Liver (tissue), 9 donors: ENCODE results near the gene PLXNA2. TPM values are rescaled to one million over a fixed set of nuclear protein-coding genes. Genes with fewer than 3 reads are reported as not detected.

Source experiments
- DNase-seq: peaks from one replicate; pipeline ENCODE4 v3.0.0-alpha.2; 2017; ENCODE audit warnings: low spot score
- H3K27ac ChIP-seq, 2 donors: one replicate each; pipeline ENCODE4 v1.7.0; 2013; ENCODE audit warnings: inconsistent platforms in 2 of 2, low read length in 2 of 2, control low read depth in 1 of 2, low read depth in 1 of 2, mild to moderate bottlenecking in 1 of 2
- H3K27me3 ChIP-seq, 4 donors: one replicate each; pipeline versions ENCODE4 v1.6.1 to v1.7.0; 2013; ENCODE audit warnings: low read length in 3 of 4, inconsistent platforms in 1 of 4, mild to moderate bottlenecking in 1 of 4, moderate library complexity in 1 of 4; ENCODE audit not compliant: control insufficient read depth in 4 of 4, insufficient read depth in 4 of 4
- H3K36me3 ChIP-seq, 4 donors: one replicate each; pipeline versions ENCODE4 v1.6.1 to v1.7.0; 2013; ENCODE audit warnings: low read length in 3 of 4, mild to moderate bottlenecking in 3 of 4, low read depth in 1 of 4, moderate library complexity in 1 of 4; ENCODE audit not compliant: control insufficient read depth in 4 of 4, insufficient read depth in 3 of 4
- H3K4me1 ChIP-seq, 4 donors: one replicate each; pipeline versions ENCODE4 v1.6.1 to v1.7.0; 2013; ENCODE audit warnings: low read length in 3 of 4, mild to moderate bottlenecking in 3 of 4, moderate library complexity in 1 of 4; ENCODE audit not compliant: control insufficient read depth in 4 of 4, insufficient read depth in 4 of 4
- H3K4me3 ChIP-seq, 3 donors: one replicate each; pipeline versions ENCODE4 v1.6.1 to v1.7.0; 2013; ENCODE audit warnings: low read length in 3 of 3, control low read depth in 1 of 3, low read depth in 1 of 3, mild to moderate bottlenecking in 1 of 3
- H3K9ac ChIP-seq, 2 donors: one replicate each; pipeline ENCODE4 v1.7.0; 2013; ENCODE audit warnings: low read length in 2 of 2, mild to moderate bottlenecking in 2 of 2, moderate library complexity in 2 of 2, control low read depth in 1 of 2, low read depth in 1 of 2
- H3K9me3 ChIP-seq, 4 donors: one replicate each; pipeline versions ENCODE4 v1.6.1 to v1.7.0; 2013; ENCODE audit warnings: low read length in 3 of 4; ENCODE audit not compliant: control insufficient read depth in 4 of 4
- ATF3 ChIP-seq: IDR thresholded peaks from 2 replicates; pipeline ENCODE4 v1.6.1; 2016; ENCODE audit warnings: antibody characterized with exemption
- CTCF ChIP-seq: fragments of 150-350 bp; IDR thresholded peaks from 2 replicates; pipeline ENCODE4 v1.5.1; 2017; ENCODE audit warnings: improper control_type of control experiment, low read depth, low read length; ENCODE audit not compliant: missing input control
- EGR1 ChIP-seq, 2 donors: IDR thresholded peaks; 2 replicates each; pipeline ENCODE4 v1.6.1; 2016 to 2018; ENCODE audit warnings: antibody characterized with exemption in 2 of 2, low read depth in 2 of 2
- FOXA1 ChIP-seq: IDR thresholded peaks from 2 replicates; pipeline ENCODE4 v1.6.1; 2016; ENCODE audit warnings: antibody characterized with exemption
- FOXA2 ChIP-seq: IDR thresholded peaks from 2 replicates; pipeline ENCODE4 v1.6.1; 2016; ENCODE audit warnings: antibody characterized with exemption
- GABPA ChIP-seq, 2 donors: IDR thresholded peaks in 1 of 2; conservative IDR thresholded peaks in 1 of 2; 2 replicates each; pipeline ENCODE4 v1.6.1; 2016; ENCODE audit warnings: antibody characterized with exemption in 2 of 2, mild to moderate bottlenecking in 1 of 2, moderate library complexity in 1 of 2
- HNF4A ChIP-seq, 2 donors: conservative IDR thresholded peaks; 2 replicates each; pipeline ENCODE4 v1.6.1; 2016; ENCODE audit warnings: antibody characterized with exemption in 2 of 2, mild to moderate bottlenecking in 2 of 2
- HNF4G ChIP-seq: IDR thresholded peaks from 2 replicates; pipeline ENCODE4 v1.6.1; 2016; ENCODE audit warnings: antibody characterized with exemption
- JUND ChIP-seq, 2 donors: IDR thresholded peaks; 2 replicates each; pipeline ENCODE4 v1.6.1; 2016; ENCODE audit warnings: antibody characterized with exemption in 2 of 2
- MAX ChIP-seq: IDR thresholded peaks from 2 replicates; pipeline ENCODE4 v1.6.1; 2016; ENCODE audit warnings: antibody characterized with exemption
- NR2F2 ChIP-seq: IDR thresholded peaks from 2 replicates; pipeline ENCODE4 v1.6.1; 2016; ENCODE audit warnings: antibody characterized with exemption
- RAD21 ChIP-seq, 2 donors: IDR thresholded peaks; 2 replicates each; pipeline ENCODE4 v1.6.1; 2016; ENCODE audit warnings: antibody characterized with exemption in 2 of 2, mild to moderate bottlenecking in 2 of 2
- SP1 ChIP-seq: IDR thresholded peaks from 2 replicates; pipeline ENCODE4 v1.6.1; 2018; ENCODE audit warnings: antibody characterized with exemption, mild to moderate bottlenecking
- TAF1 ChIP-seq: conservative IDR thresholded peaks from 2 replicates; pipeline ENCODE4 v1.6.1; 2016; ENCODE audit warnings: antibody characterized with exemption, mild to moderate bottlenecking
- YY1 ChIP-seq: IDR thresholded peaks from 2 replicates; pipeline ENCODE4 v1.6.1; 2016; ENCODE audit warnings: antibody characterized with exemption, mild to moderate bottlenecking
- ZBTB33 ChIP-seq: IDR thresholded peaks from 2 replicates; pipeline ENCODE4 v1.6.1; 2016; ENCODE audit warnings: antibody characterized with exemption
- WGBS: extraction: QIAGEN DNeasy Blood & Tissue Kit; methylation state at CpG from one replicate; pipeline ENCODE4 v1.1.7; 2013; 5-methylcytosine and 5-hydroxymethylcytosine counted together
- polyA plus RNA-seq, 2 donors: library from polyadenylated mRNA; stranded (reverse) in 1 of 2; unstranded in 1 of 2; fragments of 200-250 nt in 1 of 2; fragments of >200 nt in 1 of 2; fragmentation: Nextera tagmentation in 1 of 2; extraction: Ambion mirVana in 1 of 2; gene quantifications; one replicate each; pipeline versions ENCODE4 v1.2.1 to v1.2.3, GENCODE V29; 2013 to 2015
- total RNA-seq, 2 donors: library from RNA; depleted of rRNA; stranded (reverse); fragments of >200 nt; gene quantifications; one replicate each; pipeline ENCODE4 v1.2.3, GENCODE V29; 2014
- TF ChIP-seq, protein P1 (sequence below): IDR thresholded peaks from 2 replicates; pipeline ENCODE4 v1.6.1; 2016; ENCODE audit warnings: antibody characterized with exemption, mild to moderate bottlenecking
- donor health status: healthy.
- donor health status: healthy.
- donor health status: healthy.
- donor health status: healthy.
- donor health status: healthy.

Gene PLXNA2
- total and polyA plus RNA-seq, 4 donors, result 1.8 to 9.2 (median 2.8) TPM

DNA sequence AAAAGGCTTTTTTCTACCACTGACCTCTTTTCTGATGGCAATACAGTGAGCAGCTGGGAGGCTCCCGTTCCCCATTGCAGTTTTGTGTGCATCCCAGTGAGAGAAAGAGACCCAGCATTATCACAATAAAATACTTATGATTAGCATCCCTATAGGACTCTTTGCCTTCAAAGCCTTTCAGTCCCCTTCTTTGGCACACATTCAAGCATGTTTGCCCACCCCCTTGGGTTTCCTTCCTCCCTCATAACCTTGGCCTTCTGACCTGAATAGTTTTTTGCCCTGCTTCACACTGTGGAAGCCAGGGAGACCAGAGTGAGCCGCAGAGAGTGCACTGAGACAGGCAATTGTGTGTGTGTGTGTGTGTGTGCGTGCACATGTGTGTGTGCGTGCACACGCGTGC lies 13.2 kb upstream of the PLXNA2 start:
- no peak for DNase-seq
- Histone ChIP-seq H3K36me3 (no peaks in the 10 kb centered on the region), H3K9me3 (peaks cover 0 to 3% (median 0%) of the 10 kb centered on the region in 4 donors), H3K27ac (no peak overlapping the region), H3K4me1 (peaks cover 0 to 10% (median 4%) of the 10 kb centered on the region in 4 donors), H3K27me3 (no peaks in the 10 kb centered on the region), H3K4me3 (no peak overlapping the region), H3K9ac (no peak overlapping the region)
- TF ChIP-seq RAD21 (IDR thresholded peaks at IDR 0.05) (no peak), GABPA (IDR thresholded peaks at IDR 0.05 in 1 of 2, conservative IDR thresholded peaks at IDR 0.05 in 1 of 2) (no peak), FOXA1 (no peak), TAF1 (no peak), ZBTB33 (no peak), CTCF (no peak), HNF4A (conservative IDR thresholded peaks at IDR 0.05) (no peak), ATF3 (no peak), JUND (IDR thresholded peaks at IDR 0.05) (no peak), SP1 (no peak), YY1 (no peak)
- TF ChIP-seq, protein P1, sequence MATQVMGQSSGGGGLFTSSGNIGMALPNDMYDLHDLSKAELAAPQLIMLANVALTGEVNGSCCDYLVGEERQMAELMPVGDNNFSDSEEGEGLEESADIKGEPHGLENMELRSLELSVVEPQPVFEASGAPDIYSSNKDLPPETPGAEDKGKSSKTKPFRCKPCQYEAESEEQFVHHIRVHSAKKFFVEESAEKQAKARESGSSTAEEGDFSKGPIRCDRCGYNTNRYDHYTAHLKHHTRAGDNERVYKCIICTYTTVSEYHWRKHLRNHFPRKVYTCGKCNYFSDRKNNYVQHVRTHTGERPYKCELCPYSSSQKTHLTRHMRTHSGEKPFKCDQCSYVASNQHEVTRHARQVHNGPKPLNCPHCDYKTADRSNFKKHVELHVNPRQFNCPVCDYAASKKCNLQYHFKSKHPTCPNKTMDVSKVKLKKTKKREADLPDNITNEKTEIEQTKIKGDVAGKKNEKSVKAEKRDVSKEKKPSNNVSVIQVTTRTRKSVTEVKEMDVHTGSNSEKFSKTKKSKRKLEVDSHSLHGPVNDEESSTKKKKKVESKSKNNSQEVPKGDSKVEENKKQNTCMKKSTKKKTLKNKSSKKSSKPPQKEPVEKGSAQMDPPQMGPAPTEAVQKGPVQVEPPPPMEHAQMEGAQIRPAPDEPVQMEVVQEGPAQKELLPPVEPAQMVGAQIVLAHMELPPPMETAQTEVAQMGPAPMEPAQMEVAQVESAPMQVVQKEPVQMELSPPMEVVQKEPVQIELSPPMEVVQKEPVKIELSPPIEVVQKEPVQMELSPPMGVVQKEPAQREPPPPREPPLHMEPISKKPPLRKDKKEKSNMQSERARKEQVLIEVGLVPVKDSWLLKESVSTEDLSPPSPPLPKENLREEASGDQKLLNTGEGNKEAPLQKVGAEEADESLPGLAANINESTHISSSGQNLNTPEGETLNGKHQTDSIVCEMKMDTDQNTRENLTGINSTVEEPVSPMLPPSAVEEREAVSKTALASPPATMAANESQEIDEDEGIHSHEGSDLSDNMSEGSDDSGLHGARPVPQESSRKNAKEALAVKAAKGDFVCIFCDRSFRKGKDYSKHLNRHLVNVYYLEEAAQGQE, result no peak
- 73% methylated on average over 6 of the region's 6 CpGs for WGBS

GRCh38 chr1:208256556-208256955 lies 12.4 kb upstream of the PLXNA2 start:
- Histone ChIP-seq H3K27ac (no peak overlapping the region), H3K36me3 (no peaks in the 10 kb centered on the region), H3K27me3 (no peaks in the 10 kb centered on the region), H3K9me3 (peaks cover 0 to 3% (median 0%) of the 10 kb centered on the region in 4 donors), H3K9ac (no peak overlapping the region), H3K4me3 (no peak overlapping the region), H3K4me1 (peaks cover 2 to 18% (median 10%) of the 10 kb centered on the region in 4 donors)
- TF ChIP-seq SP1 (no peak), HNF4G (no peak), ATF3 (no peak), YY1 (no peak), TAF1 (no peak), EGR1 (IDR thresholded peaks at IDR 0.05; ENCODE audit: low read depth in 2 of 2) (no peak), JUND (IDR thresholded peaks at IDR 0.05) (no peak), FOXA1 (no peak), NR2F2 (no peak), CTCF (no peak), MAX (no peak), FOXA2 (no peak), GABPA (IDR thresholded peaks at IDR 0.05 in 1 of 2, conservative IDR thresholded peaks at IDR 0.05 in 1 of 2) (no peak)
- TF ChIP-seq, protein P1, result no peak
- 93% methylated on average over 7 of the region's 7 CpGs for WGBS
- no peak for DNase-seq
